LNCAP (cell line): ENCODE measurements around the gene INSR.

Source experiments
- TF ChIP-seq, protein P1 (sequence below): fragments of 450-650 bp; IDR thresholded peaks from 2 replicates; pipeline ENCODE4 v1.5.1; 2017; ENCODE audit warnings: mild to moderate bottlenecking

INSR gene

DNA sequence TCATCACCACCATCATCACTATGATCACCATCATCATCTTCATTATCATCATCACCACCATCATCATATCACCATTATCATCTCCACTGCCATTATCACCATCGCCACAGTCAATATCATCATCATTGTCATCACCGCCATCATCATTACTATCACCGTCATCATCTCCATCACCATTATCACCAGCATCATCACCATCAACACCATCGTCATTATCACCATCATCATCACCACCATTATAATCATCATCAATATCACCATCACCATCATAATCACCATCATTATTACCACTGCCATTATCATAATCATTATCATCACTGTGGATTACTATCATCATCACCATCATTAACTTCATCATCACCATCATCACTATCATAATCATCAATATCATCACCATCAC is 37.2 kb upstream of the INSR start:
- TF ChIP-seq, protein P1, sequence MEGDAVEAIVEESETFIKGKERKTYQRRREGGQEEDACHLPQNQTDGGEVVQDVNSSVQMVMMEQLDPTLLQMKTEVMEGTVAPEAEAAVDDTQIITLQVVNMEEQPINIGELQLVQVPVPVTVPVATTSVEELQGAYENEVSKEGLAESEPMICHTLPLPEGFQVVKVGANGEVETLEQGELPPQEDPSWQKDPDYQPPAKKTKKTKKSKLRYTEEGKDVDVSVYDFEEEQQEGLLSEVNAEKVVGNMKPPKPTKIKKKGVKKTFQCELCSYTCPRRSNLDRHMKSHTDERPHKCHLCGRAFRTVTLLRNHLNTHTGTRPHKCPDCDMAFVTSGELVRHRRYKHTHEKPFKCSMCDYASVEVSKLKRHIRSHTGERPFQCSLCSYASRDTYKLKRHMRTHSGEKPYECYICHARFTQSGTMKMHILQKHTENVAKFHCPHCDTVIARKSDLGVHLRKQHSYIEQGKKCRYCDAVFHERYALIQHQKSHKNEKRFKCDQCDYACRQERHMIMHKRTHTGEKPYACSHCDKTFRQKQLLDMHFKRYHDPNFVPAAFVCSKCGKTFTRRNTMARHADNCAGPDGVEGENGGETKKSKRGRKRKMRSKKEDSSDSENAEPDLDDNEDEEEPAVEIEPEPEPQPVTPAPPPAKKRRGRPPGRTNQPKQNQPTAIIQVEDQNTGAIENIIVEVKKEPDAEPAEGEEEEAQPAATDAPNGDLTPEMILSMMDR, result no peak

DNA sequence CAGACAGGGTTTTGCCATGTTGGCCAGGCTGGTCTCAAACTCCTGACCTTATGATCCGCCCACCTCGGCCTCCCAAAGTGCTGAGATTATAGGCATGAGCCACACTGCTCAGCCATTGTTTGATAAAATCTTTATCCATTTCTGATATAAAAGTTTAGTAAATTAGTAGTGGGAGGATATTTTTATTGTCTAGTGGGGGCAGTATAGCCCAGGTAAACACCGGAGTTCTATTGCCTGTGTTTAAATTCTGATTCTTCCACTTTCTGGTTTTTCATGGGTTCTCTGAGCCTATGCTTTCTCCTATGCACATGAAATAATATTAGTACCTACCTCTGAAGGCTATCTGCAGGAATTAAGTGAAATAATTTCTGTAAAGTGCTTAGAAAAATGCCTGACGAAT is 34.4 kb upstream of the INSR start:
- TF ChIP-seq, protein P1, result no peak

DNA sequence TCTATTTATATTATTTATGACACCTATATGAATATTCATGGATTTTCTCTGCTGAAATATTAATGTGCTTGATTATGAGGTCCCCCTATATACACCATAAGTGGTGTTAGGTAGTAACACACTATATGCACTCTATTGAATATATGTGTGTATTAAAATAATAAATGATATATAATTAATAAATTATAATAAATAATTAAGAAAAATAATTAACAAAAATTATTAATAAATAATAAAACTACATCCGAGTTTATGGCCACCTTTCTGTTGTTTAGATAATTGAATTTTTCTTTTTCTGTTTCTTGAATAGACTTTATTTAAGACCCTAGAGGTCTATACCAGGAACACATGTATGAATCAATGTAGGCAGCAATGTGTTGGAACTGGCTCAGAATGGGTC is 33.6 kb upstream of the INSR start:
- TF ChIP-seq, protein P1, result no peak

DNA sequence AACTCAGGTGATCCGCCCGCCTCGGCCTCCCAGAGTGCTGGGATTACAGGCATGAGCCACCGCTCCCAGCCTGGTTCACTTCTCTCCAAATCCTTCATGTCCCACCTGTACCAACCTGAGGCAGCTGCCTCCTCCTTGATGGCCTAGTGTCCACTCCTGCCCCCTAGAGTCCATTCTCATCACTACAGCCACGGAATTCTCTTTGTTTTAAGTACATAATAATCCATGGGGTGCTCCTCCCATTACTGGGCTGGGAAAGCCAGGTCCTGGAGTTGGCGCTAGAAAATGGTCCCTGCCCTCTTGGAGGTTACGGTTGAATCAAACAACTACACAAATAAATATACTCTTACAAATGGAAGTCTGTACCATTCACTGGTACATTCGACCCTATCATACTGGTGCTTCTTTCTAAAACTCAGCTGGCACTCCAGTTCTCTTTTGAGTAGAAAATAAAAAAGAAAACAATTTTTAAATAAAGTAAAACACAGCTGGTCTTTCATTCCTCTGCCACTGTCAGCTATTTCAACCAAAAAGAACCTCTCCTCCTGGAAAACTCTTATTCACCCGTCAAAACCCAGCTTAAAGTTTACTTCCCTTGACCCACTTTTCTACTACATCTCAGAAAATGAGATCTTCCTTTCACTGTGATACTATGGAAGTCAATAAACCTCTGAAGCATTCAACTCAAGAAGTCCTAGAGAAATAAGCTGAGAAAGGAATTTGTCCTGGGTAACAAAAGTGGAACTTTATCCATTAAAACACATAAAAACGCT is 32.1 kb upstream of the INSR start:
- TF ChIP-seq, protein P1, result peak; percentile 46; the same call in 1 of the 2 replicates

DNA sequence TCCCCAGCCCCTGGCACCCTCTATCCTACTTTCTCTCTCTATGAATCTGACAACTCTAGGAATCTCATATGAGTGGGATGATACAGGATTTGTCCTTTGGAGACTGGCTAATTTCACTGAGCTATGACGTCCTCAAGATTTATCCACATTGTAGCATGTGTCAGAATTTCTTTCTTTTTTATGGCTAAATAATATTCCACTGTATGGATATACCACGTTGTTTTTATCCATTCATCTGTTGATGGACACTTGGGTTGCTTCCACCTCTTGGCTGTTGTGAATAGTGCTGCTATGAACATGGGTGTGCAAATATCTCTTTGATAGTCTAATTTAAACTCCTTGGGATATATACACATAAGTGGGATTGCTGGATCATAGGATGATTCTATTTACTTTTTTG is 24.0 kb upstream of the INSR start:
- TF ChIP-seq, protein P1, result no peak

DNA sequence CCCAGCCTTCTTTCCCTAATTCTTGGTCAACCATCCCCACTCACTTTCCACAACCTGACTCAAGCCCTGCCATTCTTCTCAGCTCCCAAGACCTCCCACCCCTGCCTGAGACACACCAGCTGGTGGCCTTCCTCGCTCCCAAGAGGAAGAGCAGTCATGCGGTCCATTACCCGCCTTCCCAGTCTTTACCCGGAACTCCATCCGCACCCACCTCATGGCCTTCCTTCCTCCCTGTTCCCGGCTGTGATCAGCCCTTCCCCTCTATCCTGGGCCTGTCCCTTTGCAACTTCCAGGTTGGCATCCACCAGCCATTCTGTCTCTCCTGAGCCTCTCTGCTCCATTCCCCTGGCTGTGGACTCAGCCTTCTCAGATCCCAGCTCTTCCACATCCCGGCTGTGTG is 18.6 kb upstream of the INSR start:
- TF ChIP-seq, protein P1, result no peak

DNA sequence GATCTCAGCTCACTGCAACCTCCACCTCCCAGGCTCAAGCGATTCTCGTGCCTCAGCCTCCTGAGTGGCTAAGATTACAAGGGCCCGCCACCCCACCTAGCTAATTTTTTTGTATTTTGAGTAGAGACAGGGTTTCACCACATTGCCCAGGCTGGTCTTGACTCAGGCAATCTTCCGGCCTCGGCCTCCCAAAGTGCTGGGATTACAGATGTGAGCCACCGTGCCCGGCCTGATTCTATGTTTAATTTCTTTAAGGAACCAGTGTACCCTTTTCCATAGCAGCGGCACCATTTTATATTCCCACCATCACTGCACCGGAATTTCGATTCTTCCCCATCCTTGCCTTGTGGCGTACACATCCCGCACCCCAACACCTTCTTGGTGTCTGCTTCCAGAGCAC is 17.7 kb upstream of the INSR start:
- TF ChIP-seq, protein P1, result no peak
